Cardiac muscle cell (in vitro differentiated cells and primary cell): Measurements from ENCODE around the gene SCAANT1. TPM values are rescaled to one million over a fixed set of nuclear protein-coding genes. Genes with fewer than 3 reads are reported as not detected.

Source experiments
- DNase-seq, 2 donors: peaks; one replicate each; pipeline versions ENCODE4 v3.0.0 to v3.0.0-alpha.2; 2010 to 2017; ENCODE audit warnings: low read depth in 1 of 2, low spot score in 1 of 2
- H3K27ac ChIP-seq: fragments of 200-600 bp; sonication (generic); 2 replicates; pipeline ENCODE4 v1.5.1; 2016
- H3K27me3 ChIP-seq: fragments of 200-600 bp; sonication (generic); 2 replicates; pipeline ENCODE4 v1.6.0; 2016; ENCODE audit warnings: control low read depth
- H3K36me3 ChIP-seq: fragments of 200-600 bp; sonication (generic); 2 replicates; pipeline ENCODE4 v1.5.1; 2016; ENCODE audit warnings: control low read depth
- H3K4me1 ChIP-seq: fragments of 200-600 bp; sonication (generic); 2 replicates; pipeline ENCODE4 v1.8.1; 2017; ENCODE audit warnings: low read depth, mild to moderate bottlenecking, mixed run types
- H3K4me3 ChIP-seq: fragments of 200-600 bp; sonication (generic); 2 replicates; pipeline ENCODE4 v1.5.1; 2016; ENCODE audit warnings: mild to moderate bottlenecking
- H3K9me3 ChIP-seq: fragments of 200-600 bp; sonication (generic); 2 replicates; pipeline ENCODE4 v1.5.1; 2017; ENCODE audit warnings: low read depth, mild to moderate bottlenecking, control low read depth
- CTCF ChIP-seq: IDR thresholded peaks from 2 replicates; pipeline ENCODE4 v1.5.1; 2012; ENCODE audit warnings: low read depth, mild to moderate bottlenecking, low read length
- polyA plus RNA-seq: library from polyadenylated mRNA; unstranded; fragments of >200 nt; fragmentation: Nextera tagmentation; extraction: Ambion mirVana; gene quantifications from 2 replicates; pipeline ENCODE4 v1.2.1, GENCODE V29; 2016
- total RNA-seq: library from RNA; depleted of rRNA; stranded (reverse); fragments of >200 nt; gene quantifications from 2 replicates; pipeline ENCODE4 v1.2.3, GENCODE V29; 2016

The SCAANT1 gene
- total and polyA plus RNA-seq, 2 experiments from 2014 or later, result not detected

- no peaks in the 10 kb centered on the region for H3K9me3 ChIP-seq
- H3K4me1 ChIP-seq, result peaks cover 12% of the 10 kb centered on the region
- H3K36me3 ChIP-seq, result no peaks in the 10 kb centered on the region
- no peak overlapping the region for H3K27ac ChIP-seq
- no peak overlapping the region for H3K4me3 ChIP-seq
- TF ChIP-seq CTCF, result no peak
- no peaks in the 10 kb centered on the region for H3K27me3 ChIP-seq
- DNase-seq, result no peak
These were observed 30.3 kb upstream of the SCAANT1 start for GRCh38 chr3:63942528-63942927.

DNA sequence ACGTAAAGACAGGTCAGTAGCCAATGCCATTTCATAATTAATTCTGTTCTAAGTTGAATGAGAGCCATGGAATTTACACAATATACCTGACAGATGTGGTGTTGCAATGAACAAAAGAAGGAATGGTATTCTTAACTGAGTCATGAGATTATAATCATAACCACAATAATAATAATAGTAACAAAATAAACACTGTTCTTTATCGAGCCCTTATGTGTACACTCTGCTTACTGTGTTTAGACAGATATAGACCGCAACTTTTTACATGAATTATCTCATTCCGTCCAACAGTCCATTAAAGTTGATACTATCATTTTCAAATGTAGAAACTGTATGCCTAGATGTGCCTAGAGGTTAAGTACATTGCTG, 28.2 kb upstream of the SCAANT1 start:
- H3K4me1 ChIP-seq, result peaks cover 9% of the 10 kb centered on the region
- H3K36me3 ChIP-seq, result no peaks in the 10 kb centered on the region
- no peak overlapping the region for H3K27ac ChIP-seq
- H3K9me3 ChIP-seq, result no peaks in the 10 kb centered on the region
- TF ChIP-seq CTCF, result no peak
- peak in 1 of 2 donors; percentile 71 for DNase-seq
- no peaks in the 10 kb centered on the region for H3K27me3 ChIP-seq
- no peak overlapping the region for H3K4me3 ChIP-seq

- peaks cover 7% of the 10 kb centered on the region for H3K4me1 ChIP-seq
- no peaks in the 10 kb centered on the region for H3K9me3 ChIP-seq
- TF ChIP-seq CTCF, result no peak
- H3K27ac ChIP-seq, result no peak overlapping the region
- no peak overlapping the region for H3K4me3 ChIP-seq
- H3K27me3 ChIP-seq, result no peaks in the 10 kb centered on the region
- no peak for DNase-seq
- no peaks in the 10 kb centered on the region for H3K36me3 ChIP-seq
These were observed 25.8 kb upstream of the SCAANT1 start for GRCh38 chr3:63937661-63938651.

DNA sequence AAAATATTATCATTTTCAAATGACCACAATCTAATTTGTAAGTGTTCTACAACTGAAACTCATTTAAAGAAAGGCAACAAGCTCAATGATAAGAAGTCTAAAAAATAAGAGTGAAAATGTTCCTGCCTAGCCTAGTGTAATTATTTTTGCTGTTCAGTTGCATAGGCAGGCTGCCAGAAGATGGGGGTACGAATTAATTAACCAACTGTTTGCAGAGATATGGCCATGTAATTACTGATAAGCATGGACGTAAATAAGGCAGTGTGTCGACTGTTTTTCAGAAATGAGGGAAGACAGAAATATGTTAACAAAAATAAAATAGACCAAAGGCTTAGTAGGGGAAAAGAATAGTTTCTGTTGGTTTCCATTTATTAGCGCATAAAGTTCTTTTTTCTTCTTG, 24.7 kb upstream of the SCAANT1 start:
- H3K27me3 ChIP-seq, result no peaks in the 10 kb centered on the region
- DNase-seq, result no peak
- TF ChIP-seq CTCF, result no peak
- H3K27ac ChIP-seq, result no peak overlapping the region
- H3K36me3 ChIP-seq, result no peaks in the 10 kb centered on the region
- no peak overlapping the region for H3K4me3 ChIP-seq
- H3K4me1 ChIP-seq, result peaks cover 12% of the 10 kb centered on the region
- H3K9me3 ChIP-seq, result no peaks in the 10 kb centered on the region

DNA sequence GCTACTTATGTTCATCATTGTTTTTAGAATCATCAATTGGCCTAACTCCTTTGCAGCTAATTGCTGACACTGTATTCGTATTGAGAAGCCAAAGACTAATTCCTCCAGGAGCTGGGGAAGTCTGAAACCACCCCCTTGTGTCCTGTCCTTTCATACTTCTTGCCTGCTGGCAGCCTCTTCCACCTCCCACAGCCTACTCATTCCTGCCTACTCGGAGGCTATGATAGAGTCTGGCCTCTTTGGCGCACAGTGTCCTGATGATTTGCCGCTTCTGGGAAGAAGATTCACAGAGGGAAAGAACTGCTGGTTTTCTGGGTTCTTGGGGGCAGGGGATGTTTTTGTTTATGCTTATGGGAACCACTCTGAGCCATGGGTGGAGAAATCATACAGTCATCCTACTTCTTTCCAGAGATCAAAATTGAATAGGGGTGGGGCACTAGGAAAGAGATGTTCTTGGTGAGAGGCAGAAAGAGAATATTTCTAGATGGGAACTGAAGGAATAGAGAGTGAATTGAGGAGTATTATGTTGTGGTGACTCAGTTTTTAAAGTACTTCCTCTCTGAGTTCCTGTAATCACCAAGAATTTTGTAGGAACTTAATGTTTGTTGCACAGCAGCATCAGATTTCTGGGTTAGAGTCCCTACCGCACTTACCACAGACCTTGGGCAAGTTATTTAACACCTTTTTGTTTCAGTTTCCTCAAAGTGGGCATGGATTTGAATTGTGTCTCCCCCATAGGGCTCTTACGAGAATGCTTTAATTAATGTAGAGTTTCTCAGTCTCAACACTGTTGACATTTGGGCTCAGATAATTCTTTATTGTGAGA, 22.1 kb upstream of the SCAANT1 start:
- no peaks in the 10 kb centered on the region for H3K27me3 ChIP-seq
- no peak for TF ChIP-seq CTCF
- no peak overlapping the region for H3K4me3 ChIP-seq
- H3K9me3 ChIP-seq, result no peaks in the 10 kb centered on the region
- peaks cover 12% of the 10 kb centered on the region for H3K4me1 ChIP-seq
- peak in 1 of 2 donors; percentile 41 for DNase-seq
- H3K36me3 ChIP-seq, result no peaks in the 10 kb centered on the region
- no peak overlapping the region for H3K27ac ChIP-seq
